HT-29 (cell line): Measurements from ENCODE around the gene CFAP61. TPM values are rescaled to one million over a fixed set of nuclear protein-coding genes. Genes with fewer than 3 reads are reported as not detected.
"Not testable (repeated sequence)": the region's sequence is repeated elsewhere in the genome, so short reads cannot be mapped to it uniquely, and the experiment has no call there.

Source experiments
- DNase-seq: peaks from one replicate; pipeline ENCODE4 v3.0.0-alpha.2; 2015; ENCODE audit warnings: low spot score
- total RNA-seq: library from RNA; depleted of rRNA; stranded (reverse); fragments of >200 nt; shearing (Covaris generic); gene quantifications from 2 replicates; pipeline ENCODE4 v1.2.3, GENCODE V29; 2014; rRNA removed

Gene CFAP61
- total RNA-seq: not detected in 2 replicates

- DNase-seq: peak; percentile 94
These were observed at the start of gene CFAP61, which contains the start of gene CRNKL1 for GRCh38 chr20:20052074-20052970. Gene CFAP61 (plus strand): TSS chr20:20052532. CDS start chr20:20056654, 4,122 bp downstream. Gene CRNKL1 (minus strand): TSS chr20:20052466. CDS start chr20:20052342, 124 bp downstream.

- DNase-seq: no peak
These were observed 49.0 kb upstream of the CFAP61 start for GRCh38 chr20:20003031-20003954.

- DNase-seq: not testable (repeated sequence)
These were observed 48.4 kb upstream of the CFAP61 start for GRCh38 chr20:20003955-20004322.

GRCh38 chr20:20005342-20005741 is 47.0 kb upstream of the CFAP61 start:
- no peak for DNase-seq

- DNase-seq: no peak
These were observed 42.5 kb upstream of the CFAP61 start for GRCh38 chr20:20009784-20010253.

GRCh38 chr20:20010639-20011500 is 41.5 kb upstream of the CFAP61 start:
- DNase-seq: no peak

GRCh38 chr20:20012541-20012940 is 39.8 kb upstream of the CFAP61 start:
- DNase-seq: no peak

- no peak for DNase-seq
These were observed 37.7 kb upstream of the CFAP61 start for GRCh38 chr20:20014659-20015058.

GRCh38 chr20:20017001-20017843 is 35.1 kb upstream of the CFAP61 start, which contains the start of gene NAA20:
Gene NAA20 (plus strand): TSS chr20:20017362. CDS start chr20:20017397, 35 bp downstream.
- DNase-seq: peak; percentile 95

GRCh38 chr20:20017844-20018185 is 34.5 kb upstream of the CFAP61 start:
- DNase-seq: peak; percentile 36

GRCh38 chr20:20018366-20018765 is 34.0 kb upstream of the CFAP61 start:
- DNase-seq: no peak

GRCh38 chr20:20019123-20019522 is 33.2 kb upstream of the CFAP61 start:
- peak; percentile 76 for DNase-seq

GRCh38 chr20:20020908-20021307 is 31.4 kb upstream of the CFAP61 start:
- DNase-seq: no peak

- DNase-seq: no peak
These were observed 30.5 kb upstream of the CFAP61 start for GRCh38 chr20:20021835-20022234.

GRCh38 chr20:20022498-20022897 is 29.8 kb upstream of the CFAP61 start:
- DNase-seq: no peak

- DNase-seq: no peak
These were observed 28.9 kb upstream of the CFAP61 start for GRCh38 chr20:20023395-20023794.

- no peak for DNase-seq
These were observed 27.4 kb upstream of the CFAP61 start for GRCh38 chr20:20024942-20025341.

GRCh38 chr20:20027284-20027683 is 25.0 kb upstream of the CFAP61 start:
- DNase-seq: no peak

GRCh38 chr20:20031790-20032189 is 20.5 kb upstream of the CFAP61 start:
- no peak for DNase-seq

- DNase-seq: no peak
These were observed 17.8 kb upstream of the CFAP61 start for GRCh38 chr20:20034486-20034885.
